Measurements from ENCODE around the gene PPP1R13L. TPM values are rescaled to one million over a fixed set of nuclear protein-coding genes. Genes with fewer than 3 reads are reported as not detected.
"Not testable (repeated sequence)": the region's sequence is repeated elsewhere in the genome, so short reads cannot be mapped to it uniquely, and the experiment has no call there.

The PPP1R13L gene
- total RNA-seq, 4 donors from 2014 or later = 28.5 to 298 (median 44.4) TPM

DNA sequence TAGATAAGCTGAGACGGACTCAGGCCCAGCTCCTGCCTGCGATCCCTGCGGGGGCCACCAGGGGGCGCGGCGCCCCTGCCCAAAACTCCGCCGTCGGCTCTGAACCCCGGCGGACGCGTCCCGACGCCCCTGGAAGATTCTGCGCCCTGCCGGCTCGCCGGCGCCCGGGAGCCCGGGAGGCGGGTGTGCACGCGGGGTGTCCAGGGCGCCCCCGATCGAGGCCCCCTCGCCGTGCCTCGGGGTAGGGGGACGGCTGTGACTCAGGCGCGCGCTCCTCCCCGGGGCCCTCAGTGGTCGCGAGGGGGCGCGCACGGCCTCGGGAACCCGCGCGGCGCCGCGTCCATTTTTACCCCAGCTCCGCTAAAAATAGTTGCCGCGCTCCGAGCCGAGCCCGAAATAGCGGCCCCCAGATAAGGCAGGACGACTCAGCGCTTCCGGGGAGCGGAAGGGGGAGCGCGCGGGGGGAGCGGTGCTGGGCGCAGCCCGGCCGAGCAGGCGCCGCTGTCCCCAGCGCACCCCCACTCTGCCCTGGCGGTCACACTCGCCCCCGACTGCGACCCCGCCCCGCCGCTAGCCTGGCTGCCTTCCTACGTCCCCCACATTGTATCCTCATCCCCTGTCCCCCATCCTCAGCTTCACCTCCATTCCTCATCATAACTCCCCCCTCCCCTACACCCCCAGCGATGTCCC lies 34.8 kb upstream of the PPP1R13L start:
- intact Hi-C loops (cut with DNase I; ENCODE audit: low total_unique reads) = loop anchor here (2.0 kb wide), 1 partner anchor 39 kb away; no protein-coding TSS in a partner anchor
- TF ChIP-seq EP300 (IDR thresholded peaks at IDR 0.05; ENCODE audit: low read depth) (no peak), POLR2AphosphoS5 (IDR thresholded peaks at IDR 0.05) (peak in 2 of 3 donors; percentile 30 to 31), POLR2A (IDR thresholded peaks at IDR 0.05) (no peak)
- TF ChIP-seq, protein P1, sequence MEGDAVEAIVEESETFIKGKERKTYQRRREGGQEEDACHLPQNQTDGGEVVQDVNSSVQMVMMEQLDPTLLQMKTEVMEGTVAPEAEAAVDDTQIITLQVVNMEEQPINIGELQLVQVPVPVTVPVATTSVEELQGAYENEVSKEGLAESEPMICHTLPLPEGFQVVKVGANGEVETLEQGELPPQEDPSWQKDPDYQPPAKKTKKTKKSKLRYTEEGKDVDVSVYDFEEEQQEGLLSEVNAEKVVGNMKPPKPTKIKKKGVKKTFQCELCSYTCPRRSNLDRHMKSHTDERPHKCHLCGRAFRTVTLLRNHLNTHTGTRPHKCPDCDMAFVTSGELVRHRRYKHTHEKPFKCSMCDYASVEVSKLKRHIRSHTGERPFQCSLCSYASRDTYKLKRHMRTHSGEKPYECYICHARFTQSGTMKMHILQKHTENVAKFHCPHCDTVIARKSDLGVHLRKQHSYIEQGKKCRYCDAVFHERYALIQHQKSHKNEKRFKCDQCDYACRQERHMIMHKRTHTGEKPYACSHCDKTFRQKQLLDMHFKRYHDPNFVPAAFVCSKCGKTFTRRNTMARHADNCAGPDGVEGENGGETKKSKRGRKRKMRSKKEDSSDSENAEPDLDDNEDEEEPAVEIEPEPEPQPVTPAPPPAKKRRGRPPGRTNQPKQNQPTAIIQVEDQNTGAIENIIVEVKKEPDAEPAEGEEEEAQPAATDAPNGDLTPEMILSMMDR (IDR thresholded peaks at IDR 0.05) = peak; percentile 98 to 100 (median 100)
- H3K9me3 ChIP-seq = no peaks in the 10 kb centered on the region
- H3K27ac ChIP-seq = peak overlapping the region; percentile 87 to 97 (median 89)
- WGBS, 2 donors (ENCODE audit: low coverage in 1 of 2) = 0 to 1% methylated on average over 2 to 25 of the region's 78 CpGs
- peaks cover 7 to 33% (median 18%) of the 10 kb centered on the region in 4 donors for H3K4me1 ChIP-seq
- in situ Hi-C loops (cut with MboI; ENCODE audit: low pct_ligation_motif_present in 1 of 4, low pct_unique_long_range_greater_than_20kb in 1 of 4, low sequenced_read_pairs in 3 of 4) = loop anchor here (5.0 kb wide), 1 partner anchor 38 kb away; no protein-coding TSS in a partner anchor
- no peaks in the 10 kb centered on the region for H3K36me3 ChIP-seq
- no peaks in the 10 kb centered on the region for H3K27me3 ChIP-seq
- peak overlapping the region; percentile 42 to 77 (median 61) for H3K4me3 ChIP-seq
- DNase-seq = peak; percentile 88

DNA sequence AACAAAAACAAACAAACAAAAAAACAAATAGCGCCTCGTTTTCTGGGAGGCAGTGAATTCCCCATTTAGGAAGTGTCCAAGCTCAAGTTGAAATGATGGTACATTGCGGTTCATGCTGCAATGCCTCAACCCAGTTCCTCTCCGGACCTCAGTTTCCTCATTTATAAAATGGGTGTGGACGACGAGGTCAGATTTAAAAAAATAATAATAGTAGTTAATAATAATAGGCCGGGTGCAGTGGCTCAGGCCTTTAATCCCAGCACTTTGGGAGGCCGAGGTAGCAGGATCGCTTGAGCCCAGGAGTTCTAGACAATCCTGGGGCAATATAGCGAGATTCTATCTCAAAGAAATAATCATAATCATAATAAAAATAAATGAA lies 34.3 kb upstream of the PPP1R13L start:
- H3K27ac ChIP-seq = peak overlapping the region; percentile 87 to 97 (median 89)
- no peaks in the 10 kb centered on the region for H3K27me3 ChIP-seq
- DNase-seq = no peak
- no peaks in the 10 kb centered on the region for H3K36me3 ChIP-seq
- H3K9me3 ChIP-seq = no peaks in the 10 kb centered on the region
- intact Hi-C loops (cut with DNase I; ENCODE audit: low total_unique reads) (no loop called here), in situ Hi-C loops (cut with MboI; ENCODE audit: low pct_ligation_motif_present in 1 of 4, low pct_unique_long_range_greater_than_20kb in 1 of 4, low sequenced_read_pairs in 3 of 4) (loop anchor here in 1 of 4 donors (5.0 kb wide), 1 partner anchor 38 kb away; no protein-coding TSS in a partner anchor)
- H3K4me3 ChIP-seq = peak overlapping the region in 3 of 4 donors; percentile 53 to 77 (median 69)
- no peak for TF ChIP-seq POLR2AphosphoS5 (IDR thresholded peaks at IDR 0.05)
- no peak for TF ChIP-seq POLR2A (IDR thresholded peaks at IDR 0.05)
- TF ChIP-seq EP300 (IDR thresholded peaks at IDR 0.05; ENCODE audit: low read depth) = no peak
- TF ChIP-seq, protein P1 (IDR thresholded peaks at IDR 0.05) = no peak
- peaks cover 4 to 28% (median 13%) of the 10 kb centered on the region in 4 donors for H3K4me1 ChIP-seq
- WGBS, 2 donors (ENCODE audit: low coverage in 1 of 2) = 7 to 25% methylated on average over 5 to 10 of the region's 10 CpGs

DNA sequence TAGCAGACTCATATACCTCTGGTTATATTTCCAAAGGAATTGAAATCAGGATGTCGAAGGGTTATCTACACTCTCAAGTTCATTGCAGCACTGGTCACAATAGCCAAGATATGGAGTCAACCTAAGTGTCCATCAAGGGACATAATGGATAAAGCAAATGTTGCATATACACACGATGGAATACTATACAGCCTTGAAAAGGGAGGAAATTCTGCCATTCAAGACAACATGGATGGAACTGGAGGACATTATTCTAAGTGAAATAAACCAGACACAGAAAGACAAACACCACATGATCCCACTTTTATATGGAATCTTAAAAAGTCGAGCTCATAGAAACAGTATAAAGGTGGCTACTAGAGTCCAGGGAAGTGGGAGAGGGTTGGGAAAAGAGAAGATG lies 32.5 kb upstream of the PPP1R13L start:
- no peaks in the 10 kb centered on the region for H3K36me3 ChIP-seq
- H3K4me1 ChIP-seq = peaks cover 0 to 12% (median 2%) of the 10 kb centered on the region in 4 donors
- H3K9me3 ChIP-seq = no peaks in the 10 kb centered on the region
- intact Hi-C loops (cut with DNase I; ENCODE audit: low total_unique reads) (no loop called here), in situ Hi-C loops (cut with MboI; ENCODE audit: low pct_ligation_motif_present in 1 of 4, low pct_unique_long_range_greater_than_20kb in 1 of 4, low sequenced_read_pairs in 3 of 4) (loop anchor here in 1 of 4 donors (5.0 kb wide), 1 partner anchor 40 kb away; no protein-coding TSS in a partner anchor)
- DNase-seq = no peak
- no peaks in the 10 kb centered on the region for H3K27me3 ChIP-seq
- H3K4me3 ChIP-seq = no peak overlapping the region
- TF ChIP-seq POLR2A (IDR thresholded peaks at IDR 0.05) (no peak), POLR2AphosphoS5 (IDR thresholded peaks at IDR 0.05) (no peak), EP300 (IDR thresholded peaks at IDR 0.05; ENCODE audit: low read depth) (no peak)
- TF ChIP-seq, protein P1 (IDR thresholded peaks at IDR 0.05) = no peak
- WGBS, 2 donors (ENCODE audit: low coverage in 1 of 2) = 72 to 84% methylated on average over 3 of the region's 3 CpGs
- H3K27ac ChIP-seq = no peak overlapping the region

DNA sequence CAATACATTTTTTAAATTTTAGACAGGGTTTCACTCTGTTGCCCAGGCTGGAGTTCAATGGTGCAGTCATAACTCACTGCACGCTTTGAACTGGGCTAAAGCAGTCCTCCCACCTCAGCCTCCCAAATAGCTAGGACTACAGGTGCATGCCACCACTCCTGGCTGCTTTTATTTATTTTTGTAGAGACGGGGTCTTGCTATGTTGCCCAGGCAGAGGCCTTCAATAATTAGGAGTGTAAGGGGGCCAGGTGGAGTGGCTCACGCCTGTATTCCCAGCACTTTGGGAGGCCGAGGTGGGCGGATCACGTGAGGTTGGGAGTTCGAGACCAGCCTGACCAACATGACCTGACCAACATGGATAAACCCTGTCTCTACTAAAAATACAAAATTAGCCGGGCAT lies 27.7 kb upstream of the PPP1R13L start:
- in situ Hi-C loops (cut with MboI; ENCODE audit: low pct_ligation_motif_present in 1 of 4, low pct_unique_long_range_greater_than_20kb in 1 of 4, low sequenced_read_pairs in 3 of 4); H3K27ac ChIP-seq; DNase-seq; intact Hi-C loops (cut with DNase I; ENCODE audit: low total_unique reads); H3K9me3 ChIP-seq; H3K4me3 ChIP-seq; H3K36me3 ChIP-seq: not testable (repeated sequence)
- Histone ChIP-seq H3K4me1 (peaks cover 0 to 17% (median 12%) of the 10 kb centered on the region in 4 donors), H3K27me3 (peaks cover 21% of the 10 kb centered on the region)
- WGBS, 2 donors (ENCODE audit: low coverage in 1 of 2) = 87 to 90% methylated on average over 3 to 8 of the region's 8 CpGs

DNA sequence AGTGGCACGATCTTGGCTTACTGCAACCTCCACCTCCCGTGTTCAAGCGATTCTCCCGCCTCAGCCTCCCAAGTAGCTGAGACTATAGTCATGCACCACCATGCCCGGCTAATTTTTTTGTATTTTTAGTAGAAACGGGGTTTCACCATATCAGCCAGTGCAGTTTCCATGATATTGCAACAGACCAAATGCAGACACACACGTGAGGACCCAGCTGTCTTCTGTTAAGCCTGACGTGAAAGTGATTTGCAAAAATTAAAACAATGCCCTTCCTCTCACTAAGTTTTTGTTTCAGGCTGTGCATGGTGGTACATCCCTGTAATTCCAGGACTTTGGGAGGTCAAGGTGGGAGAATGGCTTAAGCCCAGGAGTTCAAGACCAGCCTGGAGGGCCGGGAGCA lies 26.1 kb upstream of the PPP1R13L start:
- H3K4me3 ChIP-seq; DNase-seq; in situ Hi-C loops (cut with MboI; ENCODE audit: low pct_ligation_motif_present in 1 of 4, low pct_unique_long_range_greater_than_20kb in 1 of 4, low sequenced_read_pairs in 3 of 4); intact Hi-C loops (cut with DNase I; ENCODE audit: low total_unique reads); H3K36me3 ChIP-seq; H3K9me3 ChIP-seq; H3K27ac ChIP-seq: not testable (repeated sequence)
- Histone ChIP-seq H3K27me3 (peaks cover 25% of the 10 kb centered on the region), H3K4me1 (peaks cover 0 to 17% (median 14%) of the 10 kb centered on the region in 4 donors)
- WGBS, 2 donors (ENCODE audit: low coverage in 1 of 2) = 51% methylated on average over 4 to 9 of the region's 9 CpGs

DNA sequence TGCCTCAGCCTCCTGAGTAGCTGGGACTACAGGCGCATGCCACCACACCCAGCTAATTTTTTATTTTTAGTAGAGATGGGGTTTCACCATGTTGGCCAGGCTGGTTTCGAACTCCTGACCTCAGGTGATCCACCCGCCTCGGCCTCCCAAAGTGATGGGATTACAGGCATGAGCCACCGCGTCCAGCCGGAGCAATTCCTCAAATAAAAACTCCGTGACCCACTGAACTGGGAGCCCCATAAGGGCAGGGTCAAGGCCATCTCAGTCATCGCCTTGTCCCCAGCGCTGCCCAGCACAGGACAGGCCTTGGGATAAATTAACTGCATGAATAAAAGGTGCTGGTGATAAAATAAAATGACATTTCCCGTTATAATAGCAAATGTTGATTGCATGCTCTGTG lies 25.0 kb upstream of the PPP1R13L start:
- peaks cover 0 to 23% (median 14%) of the 10 kb centered on the region in 4 donors for H3K4me1 ChIP-seq
- intact Hi-C loops (cut with DNase I; ENCODE audit: low total_unique reads); H3K9me3 ChIP-seq; DNase-seq; H3K4me3 ChIP-seq; H3K36me3 ChIP-seq; in situ Hi-C loops (cut with MboI; ENCODE audit: low pct_ligation_motif_present in 1 of 4, low pct_unique_long_range_greater_than_20kb in 1 of 4, low sequenced_read_pairs in 3 of 4): not testable (repeated sequence)
- H3K27ac ChIP-seq = peak overlapping the region in 3 of 4 donors; percentile 74 to 83 (median 80)
- peaks cover 25% of the 10 kb centered on the region for H3K27me3 ChIP-seq
- 39 to 63% methylated on average over 2 to 11 of the region's 11 CpGs for WGBS, 2 donors (ENCODE audit: low coverage in 1 of 2)
